Cardiac fibroblast (primary cell): ENCODE results near the gene CDC73.
"Not testable (repeated sequence)": the region's sequence is repeated elsewhere in the genome, so short reads cannot be mapped to it uniquely, and the experiment has no call there.

Experiments
- DNase-seq, 2 donors: peaks; one replicate each; pipeline versions ENCODE4 v3.0.0 to v3.0.0-alpha.2; 2010; ENCODE audit warnings: low read depth in 2 of 2
- H3K4me3 ChIP-seq, 2 donors: replicated peaks in 1 of 2; 1 replicate in 1 of 2; 2 replicates in 1 of 2; pipeline ENCODE4 v1.5.1; 2011; ENCODE audit warnings: low read depth in 2 of 2, low read length in 2 of 2, mild to moderate bottlenecking in 2 of 2, moderate library complexity in 1 of 2
- CTCF ChIP-seq: IDR thresholded peaks from one replicate; pipeline ENCODE4 v1.5.1; 2011; ENCODE audit warnings: low read depth, mild to moderate bottlenecking, low read length, inconsistent platforms

CDC73 gene

GRCh38 chr1:193284219-193284618 lies 162.4 kb downstream of the CDC73 start:
- no peak overlapping the region for H3K4me3 ChIP-seq
- TF ChIP-seq CTCF, result no peak
- DNase-seq, result no peak

GRCh38 chr1:193285641-193286040 lies 163.8 kb downstream of the CDC73 start:
- DNase-seq, result no peak
- TF ChIP-seq CTCF, result no peak

GRCh38 chr1:193288548-193289080 lies 166.8 kb downstream of the CDC73 start:
- peak in 1 of 2 donors; percentile 45 for DNase-seq
- H3K4me3 ChIP-seq, result not testable (repeated sequence)

More at GRCh38 chr1:193285641-193286040, 163.8 kb downstream of the CDC73 start:
- no peak overlapping the region for H3K4me3 ChIP-seq

GRCh38 chr1:193293726-193294125 lies 171.9 kb downstream of the CDC73 start:
- no peak for DNase-seq
- H3K4me3 ChIP-seq, result no peak overlapping the region
- no peak for TF ChIP-seq CTCF

GRCh38 chr1:193299038-193299437 lies 177.2 kb downstream of the CDC73 start:
- no peak for DNase-seq
- H3K4me3 ChIP-seq, result no peak overlapping the region
- no peak for TF ChIP-seq CTCF

- no peak for TF ChIP-seq CTCF
- no peak for DNase-seq
- no peak overlapping the region for H3K4me3 ChIP-seq
These were observed 179.9 kb downstream of the CDC73 start for GRCh38 chr1:193301746-193302145.

GRCh38 chr1:193303849-193304248 lies 182.0 kb downstream of the CDC73 start:
- TF ChIP-seq CTCF, result no peak
- H3K4me3 ChIP-seq, result no peak overlapping the region
- no peak for DNase-seq
